WI38 (cell line): Measurements from ENCODE around the gene YTHDC2.

ENCODE experiments used
- H3K4me3 ChIP-seq: 2 replicates; pipeline ENCODE4 v1.5.1; 2011; ENCODE audit warnings: low read depth, mild to moderate bottlenecking, control low read depth, low read length
- TF ChIP-seq, protein P1 (sequence below): IDR thresholded peaks from 2 replicates; pipeline ENCODE4 v1.5.1; 2012; ENCODE audit warnings: low read depth, mild to moderate bottlenecking, control low read depth, low read length

The YTHDC2 gene

DNA sequence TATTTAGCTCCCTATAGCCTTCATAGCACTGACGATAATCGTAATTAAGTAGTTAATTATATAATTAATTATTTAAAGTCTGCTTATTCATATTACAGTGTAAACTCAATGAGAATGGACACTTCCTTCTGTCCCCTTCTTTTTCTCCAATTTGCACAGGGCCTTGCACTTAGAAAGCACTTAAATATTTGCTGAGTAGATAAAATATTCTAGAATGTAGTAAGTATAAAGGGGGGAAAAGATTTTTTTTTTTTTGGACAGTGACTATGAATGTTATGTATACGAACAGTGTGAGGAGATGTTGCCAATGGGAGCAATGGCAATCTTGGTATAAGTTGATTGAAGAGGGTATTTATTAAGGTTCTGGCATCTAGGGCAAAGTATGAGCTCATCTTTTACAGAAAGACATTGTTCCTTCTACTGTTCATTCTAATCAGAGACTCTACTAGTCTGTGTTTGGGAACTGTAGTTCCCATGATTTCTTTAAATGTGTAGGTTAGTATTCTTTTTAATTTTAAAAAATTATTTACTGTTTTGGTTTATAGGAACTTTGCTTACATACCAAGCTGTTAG lies 49.4 kb downstream of the YTHDC2 start:
- H3K4me3 ChIP-seq, result no peak overlapping the region
- TF ChIP-seq, protein P1, sequence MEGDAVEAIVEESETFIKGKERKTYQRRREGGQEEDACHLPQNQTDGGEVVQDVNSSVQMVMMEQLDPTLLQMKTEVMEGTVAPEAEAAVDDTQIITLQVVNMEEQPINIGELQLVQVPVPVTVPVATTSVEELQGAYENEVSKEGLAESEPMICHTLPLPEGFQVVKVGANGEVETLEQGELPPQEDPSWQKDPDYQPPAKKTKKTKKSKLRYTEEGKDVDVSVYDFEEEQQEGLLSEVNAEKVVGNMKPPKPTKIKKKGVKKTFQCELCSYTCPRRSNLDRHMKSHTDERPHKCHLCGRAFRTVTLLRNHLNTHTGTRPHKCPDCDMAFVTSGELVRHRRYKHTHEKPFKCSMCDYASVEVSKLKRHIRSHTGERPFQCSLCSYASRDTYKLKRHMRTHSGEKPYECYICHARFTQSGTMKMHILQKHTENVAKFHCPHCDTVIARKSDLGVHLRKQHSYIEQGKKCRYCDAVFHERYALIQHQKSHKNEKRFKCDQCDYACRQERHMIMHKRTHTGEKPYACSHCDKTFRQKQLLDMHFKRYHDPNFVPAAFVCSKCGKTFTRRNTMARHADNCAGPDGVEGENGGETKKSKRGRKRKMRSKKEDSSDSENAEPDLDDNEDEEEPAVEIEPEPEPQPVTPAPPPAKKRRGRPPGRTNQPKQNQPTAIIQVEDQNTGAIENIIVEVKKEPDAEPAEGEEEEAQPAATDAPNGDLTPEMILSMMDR, result no peak

DNA sequence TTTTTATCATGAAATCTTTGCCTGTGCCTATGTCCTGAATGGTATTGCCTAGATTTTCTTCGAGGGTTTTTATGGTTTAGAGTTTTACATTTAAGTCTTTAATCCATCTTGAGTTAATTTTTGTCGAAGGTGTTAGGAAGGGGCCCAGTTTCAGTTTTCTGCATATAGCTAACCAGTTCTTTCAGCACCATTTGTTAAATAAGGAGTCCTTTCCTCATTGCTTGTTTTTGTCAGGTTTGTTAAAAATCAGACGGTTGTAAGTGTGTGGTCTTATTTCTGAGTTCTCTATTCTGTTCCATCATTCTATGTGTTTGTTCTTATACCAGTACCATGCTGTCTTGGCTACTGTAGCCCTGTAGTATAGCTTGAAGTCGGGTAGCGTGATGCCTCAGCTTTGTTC lies 55.9 kb downstream of the YTHDC2 start:
- TF ChIP-seq, protein P1, result no peak
- H3K4me3 ChIP-seq, result no peak overlapping the region

DNA sequence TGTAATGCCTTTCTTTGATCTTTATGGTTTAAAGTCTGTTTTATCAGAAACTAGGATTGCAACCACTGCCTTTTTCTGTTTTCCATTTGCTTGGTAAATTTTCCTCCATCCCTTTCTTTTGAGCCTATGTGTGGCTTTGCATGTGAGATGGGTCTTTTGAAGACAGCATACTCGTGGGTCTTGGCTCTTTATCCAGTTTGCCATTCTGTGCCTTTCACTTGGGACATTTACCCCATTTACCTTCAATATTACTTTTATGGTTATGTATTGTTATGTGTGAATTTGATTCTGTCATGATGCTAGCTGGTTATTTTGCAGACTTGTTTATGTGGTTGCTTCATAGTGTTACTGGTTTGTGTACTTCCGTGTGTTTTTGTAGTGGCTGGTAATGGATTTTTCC lies 59.2 kb downstream of the YTHDC2 start:
- H3K4me3 ChIP-seq, result no peak overlapping the region
- TF ChIP-seq, protein P1, result no peak

DNA sequence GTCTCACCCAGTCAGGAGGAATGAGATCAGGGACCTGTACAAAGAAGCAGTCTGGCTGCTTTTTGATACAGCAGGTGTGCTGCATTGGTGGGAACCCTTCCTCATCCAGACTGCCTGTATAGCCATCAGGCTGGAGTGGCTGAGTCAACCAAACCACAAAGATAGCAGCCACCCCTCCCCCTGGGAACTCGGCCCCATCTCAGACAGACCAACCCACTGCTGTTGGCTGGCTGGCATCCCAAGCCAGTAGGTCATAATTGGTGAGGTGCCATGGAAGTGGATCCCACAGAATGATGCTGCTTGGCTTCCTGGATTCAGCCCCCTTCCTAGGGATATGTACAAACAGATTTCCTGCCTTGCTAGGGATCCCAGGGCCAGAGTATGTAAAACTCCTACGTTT lies 60.9 kb downstream of the YTHDC2 start:
- TF ChIP-seq, protein P1, result no peak
- H3K4me3 ChIP-seq, result no peak overlapping the region

DNA sequence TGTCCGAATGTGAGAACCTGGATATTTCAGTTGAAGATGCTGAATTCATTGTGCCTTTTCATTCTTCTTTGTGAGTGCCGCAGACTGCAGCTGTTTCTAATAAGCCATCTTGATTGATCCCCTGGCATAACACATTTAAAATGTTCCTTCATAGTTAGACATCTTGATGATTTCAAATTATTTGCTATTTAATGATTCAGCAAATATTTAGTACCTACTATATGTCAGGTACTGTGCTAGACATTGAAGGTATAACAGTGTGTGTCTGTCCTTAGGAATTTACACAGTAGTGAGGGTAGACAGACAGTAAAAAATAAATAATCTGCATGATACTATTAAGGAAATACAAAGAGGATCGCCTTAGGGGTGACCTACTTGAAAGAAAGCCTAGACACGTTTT lies 61.6 kb downstream of the YTHDC2 start:
- TF ChIP-seq, protein P1, result no peak
- H3K4me3 ChIP-seq, result no peak overlapping the region

DNA sequence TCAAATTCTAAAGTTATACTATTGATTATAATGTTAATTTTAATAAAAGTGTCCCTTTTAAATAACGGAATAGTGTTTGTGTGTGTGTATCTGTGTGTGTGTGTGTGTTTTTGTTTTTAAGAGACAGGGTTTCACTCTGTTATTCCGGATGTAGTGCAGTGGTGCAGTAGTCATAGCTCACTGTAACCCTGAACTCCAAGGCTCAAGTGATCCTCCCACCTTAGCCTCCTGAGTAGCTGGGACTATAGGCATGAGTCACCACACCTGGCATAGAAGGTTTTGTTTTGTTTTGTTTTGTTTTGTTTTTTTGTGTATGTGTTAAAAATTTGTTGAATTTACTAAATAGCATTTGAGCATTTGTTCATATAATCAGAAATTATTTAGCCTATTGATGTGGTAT lies 64.6 kb downstream of the YTHDC2 start:
- H3K4me3 ChIP-seq, result no peak overlapping the region
- TF ChIP-seq, protein P1, result no peak

DNA sequence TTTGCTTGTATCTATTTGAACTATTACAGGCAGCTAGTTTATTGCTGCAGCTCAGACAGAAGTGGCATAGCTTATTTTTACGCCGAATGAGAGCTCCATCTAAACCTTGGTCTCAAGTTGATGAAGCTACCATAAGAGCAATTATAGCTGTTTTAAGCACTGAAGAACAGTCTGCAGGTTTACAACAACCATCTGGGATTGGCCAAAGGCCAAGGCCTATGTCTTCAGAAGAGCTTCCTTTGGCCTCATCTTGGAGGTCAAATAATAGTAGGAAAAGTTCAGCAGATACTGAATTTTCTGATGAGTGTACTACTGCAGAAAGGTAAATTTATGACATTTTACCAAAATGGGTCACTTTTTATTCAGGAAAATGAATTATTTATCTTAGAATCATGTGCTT lies 67.9 kb downstream of the YTHDC2 start:
- TF ChIP-seq, protein P1, result no peak
- H3K4me3 ChIP-seq, result no peak overlapping the region
